ENCODE results near the gene RASD2. TPM values are rescaled to one million over a fixed set of nuclear protein-coding genes. Genes with fewer than 3 reads are reported as not detected.
A peak's percentile ranks its signal among the peaks of the same experiment; 100 is the strongest.

Gene RASD2
- total RNA-seq, 1 experiment from 2014 or later: 0.42 TPM

DNA sequence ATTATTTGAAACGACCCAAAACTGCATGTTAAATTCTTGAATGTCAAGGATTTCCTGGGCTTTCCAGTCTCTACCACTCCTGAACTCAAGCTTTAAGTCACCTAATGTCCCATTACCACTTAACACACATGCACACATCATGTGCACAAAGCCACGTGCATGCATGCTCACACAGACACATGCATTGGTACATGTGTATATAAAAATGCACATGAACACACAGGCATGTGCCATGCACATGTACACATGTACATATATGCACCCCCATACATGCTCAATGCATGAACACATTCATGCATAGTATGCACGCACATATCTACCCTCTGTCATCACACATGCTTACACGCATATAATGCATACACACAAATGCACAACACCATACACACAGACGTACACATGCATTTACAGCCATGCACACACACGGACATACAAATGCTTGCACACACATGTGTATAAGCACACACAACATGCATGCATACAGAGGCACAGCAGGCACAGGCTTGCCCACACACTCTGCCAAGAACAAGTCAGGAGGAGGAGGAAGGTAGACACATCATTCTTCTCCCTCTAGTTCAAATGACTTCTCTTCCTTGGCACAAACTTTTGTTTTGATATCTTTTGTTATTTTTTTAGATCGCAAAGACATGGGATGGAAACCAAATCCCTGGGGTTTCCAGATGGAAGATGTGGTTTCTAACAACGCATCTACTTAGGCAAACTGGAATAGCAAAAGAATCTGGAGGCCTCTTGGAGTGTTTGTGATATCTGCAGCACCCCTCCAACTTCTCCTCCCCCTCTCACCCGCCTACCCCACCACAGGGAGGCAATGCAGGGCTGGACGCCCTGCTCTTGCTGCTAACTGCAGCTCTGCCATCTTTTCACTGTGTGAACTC is 24.6 kb downstream of the RASD2 start:
- TF ChIP-seq, protein P1, sequence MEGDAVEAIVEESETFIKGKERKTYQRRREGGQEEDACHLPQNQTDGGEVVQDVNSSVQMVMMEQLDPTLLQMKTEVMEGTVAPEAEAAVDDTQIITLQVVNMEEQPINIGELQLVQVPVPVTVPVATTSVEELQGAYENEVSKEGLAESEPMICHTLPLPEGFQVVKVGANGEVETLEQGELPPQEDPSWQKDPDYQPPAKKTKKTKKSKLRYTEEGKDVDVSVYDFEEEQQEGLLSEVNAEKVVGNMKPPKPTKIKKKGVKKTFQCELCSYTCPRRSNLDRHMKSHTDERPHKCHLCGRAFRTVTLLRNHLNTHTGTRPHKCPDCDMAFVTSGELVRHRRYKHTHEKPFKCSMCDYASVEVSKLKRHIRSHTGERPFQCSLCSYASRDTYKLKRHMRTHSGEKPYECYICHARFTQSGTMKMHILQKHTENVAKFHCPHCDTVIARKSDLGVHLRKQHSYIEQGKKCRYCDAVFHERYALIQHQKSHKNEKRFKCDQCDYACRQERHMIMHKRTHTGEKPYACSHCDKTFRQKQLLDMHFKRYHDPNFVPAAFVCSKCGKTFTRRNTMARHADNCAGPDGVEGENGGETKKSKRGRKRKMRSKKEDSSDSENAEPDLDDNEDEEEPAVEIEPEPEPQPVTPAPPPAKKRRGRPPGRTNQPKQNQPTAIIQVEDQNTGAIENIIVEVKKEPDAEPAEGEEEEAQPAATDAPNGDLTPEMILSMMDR (conservative IDR thresholded peaks at IDR 0.05): no peak
- H2AFZ ChIP-seq (ENCODE audit: low read length): no peak overlapping the region
- H3K4ac ChIP-seq (ENCODE audit: low read depth, low read length): no peak overlapping the region
- H3K56ac ChIP-seq (ENCODE audit: insufficient read length, low read depth, low read length): no peak overlapping the region
- H2BK15ac ChIP-seq (ENCODE audit: low read depth, low read length): no peak overlapping the region
- H2BK120ac ChIP-seq (ENCODE audit: low read depth, low read length, poor library complexity, severe bottlenecking): no peak overlapping the region
- Mint-ChIP-seq H3K27me3 (ENCODE audit: low read depth) (peaks cover 20% of the 10 kb centered on the region), H3K9me3 (no peaks in the 10 kb centered on the region), H3K4me3 (no peak overlapping the region), H3K4me1 (peaks cover 25 to 32% of the 10 kb centered on the region in 2 experiments), H3K27ac (peak overlapping the region in 1 of 3 experiments; percentile 76; a peak in 2 of 7 replicates), H3K36me3 (ENCODE audit: insufficient read depth in 1 of 3, low read depth in 3 of 3) (no peaks in the 10 kb centered on the region)
- H3K4me1 ChIP-seq (ENCODE audit: insufficient read depth, low read length): peaks cover 9% of the 10 kb centered on the region; the same call in 1 of the 2 replicates
- no peak for DNase-seq
- H4K5ac ChIP-seq (ENCODE audit: insufficient read length, low read depth, low read length): no peak overlapping the region
- H4K91ac ChIP-seq (ENCODE audit: insufficient read length, low read depth, low read length): no peak overlapping the region
- no peaks in the 10 kb centered on the region for H3K79me1 ChIP-seq (ENCODE audit: insufficient read depth, low read depth, low read length, poor library complexity, severe bottlenecking)
- no peaks in the 10 kb centered on the region for H3K23me2 ChIP-seq (ENCODE audit: insufficient read length, low read depth, low read length, poor library complexity, severe bottlenecking)
- no peak overlapping the region for H3T11ph ChIP-seq (ENCODE audit: low read length)
- H3K9ac ChIP-seq (ENCODE audit: extremely low read depth, insufficient read length, low read length): no peak overlapping the region
- no peak overlapping the region for H3K23ac ChIP-seq (ENCODE audit: insufficient read length, low read depth, low read length)
- no peak overlapping the region for H2BK20ac ChIP-seq (ENCODE audit: low read depth, low read length, poor library complexity, severe bottlenecking)
- no peak overlapping the region for H2BK5ac ChIP-seq (ENCODE audit: insufficient read length, low read length)
- H3K27ac ChIP-seq (ENCODE audit: insufficient read length, low read depth, low read length): no peak overlapping the region
- H2BK12ac ChIP-seq (ENCODE audit: insufficient read length, low read depth, low read length): no peak overlapping the region
- no peak overlapping the region for H4K8ac ChIP-seq (replicated peaks; ENCODE audit: insufficient read length, low read depth, low read length)
- no peaks in the 10 kb centered on the region for H3K79me2 ChIP-seq (ENCODE audit: insufficient read depth, low read length)
- no CpG with 5 or more reads among the region's 10 CpGs for WGBS (ENCODE audit: extremely low coverage, insufficient read length, low lambda C conversion rate)
- no peak overlapping the region for H3K4me2 ChIP-seq (ENCODE audit: insufficient read depth, insufficient read length, low read length)
- no peak overlapping the region for H2AK5ac ChIP-seq (ENCODE audit: insufficient read length, low read length)
- no peaks in the 10 kb centered on the region for H3K9me3 ChIP-seq (ENCODE audit: control insufficient read depth, low read depth, low read length)
- H3K18ac ChIP-seq (ENCODE audit: insufficient read length, low read depth, low read length): no peak overlapping the region
- H3K14ac ChIP-seq (ENCODE audit: insufficient read depth, low read length): no peak overlapping the region
- no peaks in the 10 kb centered on the region for H4K20me1 ChIP-seq (ENCODE audit: control insufficient read depth, insufficient read depth, insufficient read length)
- no peaks in the 10 kb centered on the region for H3K27me3 ChIP-seq (ENCODE audit: insufficient read depth, low read length)
